Measurements from ENCODE around the gene NHSL2. TPM values are rescaled to one million over a fixed set of nuclear protein-coding genes. Genes with fewer than 3 reads are reported as not detected.

NHSL2 gene
- total and polyA plus RNA-seq, 2 of the 13 experiments (the other 11 are each of a cell fraction or from before 2014, with no cell fraction given) = not detected

DNA sequence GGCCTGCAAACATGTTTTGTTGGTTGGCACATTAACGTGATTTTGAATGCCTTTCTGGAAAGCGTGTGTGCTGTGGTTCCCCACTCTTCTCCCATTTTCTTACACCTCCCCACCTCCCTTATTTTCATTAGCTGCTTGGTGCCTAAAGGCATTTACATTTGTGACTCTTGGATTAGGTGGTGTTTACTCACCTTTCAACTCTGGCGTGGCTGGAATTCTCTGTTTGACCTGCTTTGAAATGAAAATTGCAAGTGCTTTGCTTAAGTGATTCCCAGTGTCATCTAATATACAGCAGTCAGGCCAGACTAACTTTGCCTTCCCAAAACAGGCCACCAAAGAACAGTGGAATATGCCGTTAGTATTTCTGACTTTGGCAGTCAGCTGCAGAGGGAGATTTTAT, 80.5 kb downstream of the NHSL2 start:
- Histone ChIP-seq H3K36me3 (replicated peaks in 1 of 2; ENCODE audit: control insufficient read depth in 1 of 2, insufficient read depth in 2 of 2, low read length in 2 of 2) (no peaks in the 10 kb centered on the region), H2AFZ (ENCODE audit: low read length) (no peak overlapping the region), H3K9me3 (ENCODE audit: low read length) (no peaks in the 10 kb centered on the region), H3K4me1 (ENCODE audit: insufficient read depth, low read length) (no peaks in the 10 kb centered on the region), H3K4me3 (replicated peaks in 1 of 3; ENCODE audit: insufficient read depth in 1 of 3, low read depth in 2 of 3, low read length in 3 of 3) (no peak overlapping the region), H3K9ac (ENCODE audit: insufficient read depth, low read depth, low read length) (no peak overlapping the region), H3K79me2 (ENCODE audit: insufficient read depth, low read length) (no peaks in the 10 kb centered on the region), H3K4me2 (ENCODE audit: low read depth, low read length) (no peak overlapping the region), H4K20me1 (ENCODE audit: insufficient read depth, low read length) (no peaks in the 10 kb centered on the region), H3K27ac (ENCODE audit: extremely low read length, insufficient read depth, low read length) (no peak overlapping the region), H3K27me3 (ENCODE audit: control insufficient read depth in 1 of 2, insufficient read depth in 2 of 2, low read length in 2 of 2) (no peaks in the 10 kb centered on the region)
- POLR2A ChIA-PET = no interaction called here
- CTCF ChIA-PET (ENCODE audit: low intra/inter-chr PET ratio, low total read pairs) = no interaction called here
- no TSS peak for BruUV-seq (replicated peaks)
- in situ Hi-C loops (cut with HindIII; ENCODE audit: extremely low pct_ligation_motif_present, low pct_unique_long_range_greater_than_20kb) (loop anchor here (10.0 kb wide), 1 partner anchor 134 kb away; no protein-coding TSS in a partner anchor), intact Hi-C loops (cut with micrococcal nuclease; ENCODE audit: unreplicated experiment) (no loop called here)
- ATAC-seq (no peak), FAIRE-seq (no peak), DNase-seq (ENCODE audit: low spot score) (no peak)
- TF ChIP-seq EED (CRISPR knock-in tag; IDR thresholded peaks at IDR 0.05) (no peak), U2AF1 (optimal IDR thresholded peaks at IDR 0.05; ENCODE audit: low read depth, low read length) (no peak), ZNF225 (CRISPR knock-in tag; IDR thresholded peaks at IDR 0.05) (no peak), REL (CRISPR knock-in tag; conservative IDR thresholded peaks at IDR 0.05) (no peak), ARID5B (CRISPR knock-in tag; IDR thresholded peaks at IDR 0.05) (no peak), ZNF570 (CRISPR knock-in tag; IDR thresholded peaks at IDR 0.05; ENCODE audit: borderline replicate concordance) (no peak), ZNF17 (CRISPR knock-in tag; IDR thresholded peaks at IDR 0.05) (no peak), ZNF652 (CRISPR knock-in tag; IDR thresholded peaks at IDR 0.05; ENCODE audit: borderline replicate concordance, low read depth) (no peak), FOXJ3 (CRISPR knock-in tag; IDR thresholded peaks at IDR 0.05; ENCODE audit: borderline replicate concordance) (no peak), HOXA3 (CRISPR knock-in tag; IDR thresholded peaks at IDR 0.05) (no peak), SIX4 (CRISPR knock-in tag; IDR thresholded peaks at IDR 0.05) (no peak), ZNF256 (CRISPR knock-in tag; conservative IDR thresholded peaks at IDR 0.05) (no peak), FOXA3 (CRISPR knock-in tag; IDR thresholded peaks at IDR 0.05) (no peak)
- WGBS (ENCODE audit: low lambda C conversion rate) = 0% methylated on average over 3 of the region's 4 CpGs

Data from HepG2 (cell line).